GM18519 (cell line): ENCODE measurements around the gene NTNG1.
"Not testable (repeated sequence)": the region's sequence is repeated elsewhere in the genome, so short reads cannot be mapped to it uniquely, and the experiment has no call there.

ENCODE experiments used
- ATAC-seq: cut with Tn5 transposase; IDR thresholded peaks from one replicate; pipeline ENCODE4 v1.9.1; 2021; ENCODE audit warnings: mild to moderate bottlenecking, moderate library complexity; ENCODE audit not compliant: unreplicated experiment, low FRiP score

The NTNG1 gene

DNA sequence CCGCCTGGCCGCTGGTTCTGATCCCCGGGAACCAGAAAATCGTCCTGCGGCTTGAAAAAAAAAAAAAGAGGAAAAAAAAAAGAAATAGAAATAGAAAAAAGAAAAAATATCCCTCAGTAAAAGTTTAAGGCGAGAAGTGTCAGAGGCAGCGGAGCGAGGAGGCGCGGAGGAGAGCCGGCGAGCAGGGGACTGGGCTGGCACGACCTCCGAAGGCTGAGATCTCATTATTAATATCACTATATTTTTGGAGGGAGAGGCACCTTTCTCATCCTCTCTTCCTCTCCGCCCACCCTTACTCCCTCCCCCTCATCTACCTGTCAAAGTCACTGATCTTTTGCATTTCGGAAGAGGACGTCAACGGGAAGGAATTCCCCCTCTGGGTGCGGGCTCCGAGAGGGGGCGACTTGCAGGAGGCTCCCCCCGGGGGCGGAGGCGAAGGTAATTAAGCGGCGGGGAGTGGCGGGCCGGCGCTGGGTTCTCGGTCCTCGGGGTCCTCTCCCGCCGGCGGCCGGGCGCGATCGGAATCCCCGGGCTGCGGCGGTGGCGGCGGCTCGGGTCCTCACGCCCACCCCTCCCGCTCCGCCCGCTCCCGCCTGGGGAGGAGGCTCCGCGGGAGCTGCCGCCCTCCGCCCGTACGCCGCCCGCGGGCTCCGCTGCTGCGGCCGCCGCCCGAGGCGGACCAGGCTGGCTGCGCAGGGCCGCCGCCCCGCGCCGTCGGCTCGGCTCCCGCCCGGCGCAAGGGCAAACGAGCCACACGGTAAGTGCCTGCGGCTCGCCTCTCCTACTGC is at the start of gene NTNG1:
NTNG1 (plus strand) TSS at position 337 of the 788 bp plus-strand sequence.
- no peak for ATAC-seq

DNA sequence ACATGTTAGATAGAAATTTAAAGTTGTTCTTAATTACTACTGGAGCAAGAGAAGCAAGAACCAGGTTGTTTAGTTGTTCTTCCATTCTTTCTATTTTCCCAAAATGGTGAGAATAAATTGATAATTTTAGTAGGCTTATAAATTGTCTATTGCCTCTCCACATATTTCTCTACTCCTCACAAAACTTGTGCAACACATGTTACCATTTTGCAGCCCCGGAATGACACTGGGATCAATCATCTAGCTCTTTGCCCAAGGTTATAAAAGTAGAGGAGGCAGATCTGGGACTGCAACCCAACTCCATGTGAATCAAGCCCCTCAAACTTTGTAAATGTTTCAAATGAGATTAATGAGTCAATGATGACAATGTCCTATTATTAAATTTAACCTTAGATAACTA is 49.4 kb upstream of the NTNG1 start:
- ATAC-seq: no peak

DNA sequence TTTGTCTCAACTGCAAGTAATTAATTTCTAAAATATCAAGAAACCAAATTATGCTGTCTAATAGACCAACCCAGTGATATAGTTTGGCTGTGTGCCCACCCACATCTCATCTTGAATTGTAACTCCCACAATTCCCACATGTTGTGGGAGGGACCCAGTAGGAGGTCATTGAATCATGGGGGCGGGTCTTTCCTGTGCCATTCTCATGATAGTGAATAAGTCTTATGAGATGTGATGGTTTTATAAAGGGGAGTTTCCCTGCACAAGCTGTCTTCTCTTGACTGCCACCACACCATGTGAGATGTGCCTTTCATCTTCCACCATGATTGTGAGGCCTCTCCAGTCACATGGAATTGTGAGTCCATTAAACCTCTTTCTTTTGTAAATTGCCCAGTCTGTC is 47.4 kb upstream of the NTNG1 start:
- ATAC-seq: not testable (repeated sequence)

DNA sequence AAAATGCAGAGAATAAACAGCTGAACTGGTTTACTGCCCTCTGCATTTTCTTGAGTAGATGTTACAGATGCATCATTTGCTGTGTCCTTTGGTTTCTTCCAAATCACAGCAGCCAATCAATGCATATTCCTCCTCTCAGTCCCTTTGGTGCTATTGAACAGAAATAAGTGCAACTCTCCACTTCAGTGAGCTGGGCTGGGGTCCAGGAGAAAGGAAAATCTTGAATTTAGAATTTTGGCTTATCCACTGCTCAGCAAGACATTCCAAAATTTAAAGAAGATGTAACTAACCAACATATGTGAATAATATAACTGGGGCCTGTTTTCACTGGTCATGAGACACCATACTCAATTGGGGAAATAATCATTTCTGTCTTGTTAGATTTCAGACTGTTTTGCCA is 45.2 kb upstream of the NTNG1 start:
- ATAC-seq: no peak

DNA sequence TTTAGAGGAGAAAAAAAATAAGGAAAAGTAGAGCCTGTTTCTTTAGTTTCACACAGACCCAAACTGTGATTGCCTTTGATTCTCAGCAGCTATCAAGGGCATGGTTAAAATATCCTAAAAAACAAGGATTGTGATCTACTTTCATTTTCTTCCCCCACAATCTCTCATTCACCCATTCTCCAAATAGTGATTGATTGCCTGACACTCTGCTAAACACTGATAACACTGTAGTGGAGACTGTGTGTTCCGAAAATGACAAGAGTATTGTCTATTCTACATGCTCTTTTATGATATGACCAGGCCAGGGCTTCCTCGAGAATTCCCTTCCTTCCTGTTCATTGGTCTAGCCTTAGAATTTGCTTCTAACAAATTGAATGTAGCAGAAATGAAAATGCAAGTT is 44.1 kb upstream of the NTNG1 start:
- no peak for ATAC-seq

DNA sequence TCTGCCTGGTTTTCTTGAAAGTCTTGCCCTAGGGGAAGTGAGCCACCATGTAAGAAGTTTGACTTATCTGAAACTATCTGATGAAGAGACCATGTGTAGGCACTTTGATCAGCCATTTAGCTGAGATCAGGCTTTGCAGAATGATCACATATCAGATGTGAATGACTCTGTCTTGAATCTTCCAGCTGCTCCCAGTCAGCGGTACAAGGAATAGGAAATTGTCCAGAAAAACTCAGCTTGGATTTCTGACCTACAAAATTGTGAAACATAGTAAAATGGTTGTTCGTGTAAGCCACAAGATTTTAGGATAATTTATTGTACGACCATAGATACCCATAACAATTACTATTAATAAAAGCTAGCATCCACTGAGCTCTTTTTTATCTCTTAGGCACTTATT is 41.9 kb upstream of the NTNG1 start:
- no peak for ATAC-seq

DNA sequence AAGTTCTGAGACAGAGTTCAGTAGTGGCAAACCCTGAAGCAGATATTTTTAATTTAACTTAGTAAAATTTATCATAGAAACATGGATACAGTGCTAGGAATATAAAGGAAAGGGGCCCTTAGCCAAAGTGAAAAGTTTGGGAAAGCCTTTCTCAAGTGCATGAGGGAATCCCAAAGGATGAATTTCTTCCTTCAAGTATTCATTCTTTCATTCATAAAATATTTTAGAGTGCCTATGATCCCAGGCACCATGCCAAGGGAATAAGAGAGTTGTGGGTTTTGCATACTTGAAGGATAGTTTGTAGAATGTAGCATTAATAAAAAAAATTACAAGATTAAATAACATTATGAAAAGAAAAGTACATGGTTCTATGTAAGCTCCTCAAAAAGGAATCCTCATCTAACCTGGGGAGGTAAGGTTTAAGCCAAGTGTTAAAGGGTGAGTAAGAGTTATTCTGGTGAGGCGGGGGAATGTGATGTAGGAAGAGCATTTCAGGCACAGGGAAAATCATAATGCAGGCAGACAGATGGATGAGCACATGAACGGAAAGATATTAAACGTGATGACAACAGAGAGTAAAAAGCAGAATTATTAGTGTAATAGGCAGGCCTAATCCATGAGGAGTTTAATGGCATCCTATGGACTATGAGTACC is 40.4 kb upstream of the NTNG1 start:
- no peak for ATAC-seq

DNA sequence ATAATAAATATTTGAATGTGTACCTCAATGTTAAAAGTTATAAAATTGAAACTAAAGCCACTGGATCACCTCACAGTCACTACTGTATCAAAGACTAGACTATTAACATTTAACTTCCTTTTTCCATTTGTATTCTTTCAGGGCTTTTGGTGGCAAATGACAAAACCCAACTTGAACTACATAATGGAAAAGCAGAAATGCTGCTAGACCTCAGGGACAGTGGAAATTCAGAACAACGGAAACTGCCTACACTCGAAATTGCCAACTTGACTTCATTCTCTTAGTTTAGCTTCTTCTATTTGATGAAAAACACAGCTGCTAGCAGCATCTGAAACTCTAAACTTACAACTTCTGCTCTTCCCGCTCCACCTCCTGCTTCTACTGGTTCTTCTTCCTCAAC is 34.9 kb upstream of the NTNG1 start:
- ATAC-seq: no peak

DNA sequence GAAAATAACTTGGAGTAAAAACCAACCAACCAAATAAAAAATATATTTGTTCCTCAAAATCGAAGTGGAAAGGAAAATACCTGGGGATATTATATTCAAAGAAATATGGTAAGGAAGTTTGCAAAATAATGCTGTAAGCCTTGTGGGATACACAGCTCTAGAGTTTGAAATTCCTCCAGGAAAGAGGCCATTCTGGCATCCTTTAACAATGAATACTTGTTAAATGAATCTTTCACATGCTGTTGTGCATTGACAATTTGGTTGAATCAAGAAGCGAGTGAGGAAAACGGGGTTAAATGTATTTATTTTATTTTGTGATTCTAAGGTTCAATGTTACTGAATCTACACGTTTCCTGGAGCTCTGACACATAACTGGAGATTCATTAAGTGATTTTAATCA is 30.5 kb upstream of the NTNG1 start:
- no peak for ATAC-seq

DNA sequence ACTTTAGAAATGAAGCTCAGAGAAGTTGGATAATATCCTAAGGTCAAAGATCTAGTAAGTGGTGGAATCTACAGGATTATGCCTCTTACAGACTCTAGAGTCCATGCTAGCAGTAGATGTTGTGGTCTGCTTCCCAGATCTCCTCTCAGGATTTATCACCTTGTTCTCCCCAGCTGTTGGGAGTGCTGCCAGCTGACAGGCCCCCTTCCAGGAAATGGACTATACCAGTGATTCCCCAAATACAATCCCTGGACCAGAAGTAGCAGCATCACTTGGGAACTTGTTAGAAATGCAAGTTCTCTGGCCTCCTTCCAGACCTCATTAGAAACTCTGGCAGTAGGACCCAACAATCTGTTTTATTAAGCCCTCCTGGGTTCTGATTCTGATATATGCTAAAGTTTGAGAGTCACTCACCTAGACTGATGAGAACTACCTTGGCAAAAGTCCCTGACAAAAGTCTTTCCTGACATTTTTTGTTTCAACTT is 24.5 kb upstream of the NTNG1 start:
- no peak for ATAC-seq

DNA sequence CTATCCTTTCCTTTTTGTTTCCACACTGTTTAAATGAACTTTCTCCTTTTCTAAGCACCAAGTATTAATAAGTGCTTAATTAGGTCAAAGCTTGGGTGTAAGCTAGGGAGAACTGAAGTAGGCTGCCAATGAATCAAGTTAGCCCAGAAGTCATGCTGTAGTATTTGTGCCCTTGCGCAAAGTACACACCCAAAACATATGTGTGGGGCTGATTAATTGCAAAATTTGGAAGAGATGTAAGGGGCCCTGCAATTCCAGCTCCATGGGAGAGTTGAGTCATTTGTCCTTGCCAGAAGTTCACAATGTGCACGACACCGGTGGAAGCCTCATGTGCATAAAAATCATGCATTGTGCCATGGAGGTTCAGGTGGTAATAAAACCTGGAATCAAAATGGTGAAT is 18.6 kb upstream of the NTNG1 start:
- ATAC-seq: no peak

DNA sequence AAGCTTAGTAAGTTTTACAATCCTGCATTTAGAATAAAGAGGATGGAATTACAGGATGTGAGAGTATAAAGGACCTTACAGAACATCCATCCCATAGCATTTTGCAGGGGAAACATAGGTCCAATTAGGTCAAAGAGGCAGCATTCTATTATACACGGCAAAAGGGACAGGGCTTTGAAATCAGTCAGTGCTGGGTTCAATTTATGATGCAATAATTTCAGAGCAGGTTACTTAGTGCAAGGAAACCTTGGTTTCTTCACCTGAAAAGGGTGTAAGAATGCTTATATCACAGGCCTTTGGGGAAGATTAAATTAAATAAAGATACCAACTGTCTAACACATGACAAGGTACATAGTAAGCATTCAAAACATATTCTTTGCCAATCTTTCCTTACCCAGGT is 17.1 kb upstream of the NTNG1 start:
- no peak for ATAC-seq

DNA sequence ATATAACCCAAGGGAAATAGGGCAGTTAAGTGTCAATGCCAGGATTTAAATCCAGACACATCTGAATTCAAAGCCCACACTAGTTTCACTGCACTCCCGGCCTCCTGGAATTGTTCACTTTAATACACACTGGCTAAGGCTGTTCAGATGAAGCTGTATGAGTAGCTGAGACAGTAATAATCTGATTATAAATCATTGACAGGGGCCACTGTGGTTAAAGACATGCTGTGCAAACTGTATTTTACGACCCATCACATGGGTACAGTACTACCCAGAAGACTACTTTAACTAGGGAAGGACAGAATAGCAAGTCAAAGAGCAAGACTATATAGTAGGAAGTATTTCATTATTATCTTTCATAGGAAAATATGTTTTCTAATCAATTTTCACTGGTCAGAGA is 16.1 kb upstream of the NTNG1 start:
- no peak for ATAC-seq

DNA sequence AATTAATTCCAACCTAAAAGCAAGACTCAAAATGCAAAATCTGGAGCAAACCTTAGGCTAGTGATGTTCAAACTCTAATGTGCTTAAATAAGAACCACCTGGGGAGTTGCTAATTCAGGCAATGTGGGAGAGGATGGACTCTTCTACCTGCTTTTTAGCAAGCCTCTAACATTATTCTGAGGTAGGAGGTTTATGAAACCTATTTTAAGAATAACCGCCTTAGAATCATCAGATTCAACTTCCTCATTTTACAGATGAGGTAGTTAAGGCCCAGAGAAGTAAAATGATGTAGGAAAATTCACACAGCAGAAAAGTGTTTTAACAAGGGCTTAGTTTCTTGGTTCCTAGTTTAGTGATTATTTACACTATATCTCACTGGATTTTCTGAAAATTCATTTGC is 8.6 kb upstream of the NTNG1 start:
- ATAC-seq: peak; percentile 67

DNA sequence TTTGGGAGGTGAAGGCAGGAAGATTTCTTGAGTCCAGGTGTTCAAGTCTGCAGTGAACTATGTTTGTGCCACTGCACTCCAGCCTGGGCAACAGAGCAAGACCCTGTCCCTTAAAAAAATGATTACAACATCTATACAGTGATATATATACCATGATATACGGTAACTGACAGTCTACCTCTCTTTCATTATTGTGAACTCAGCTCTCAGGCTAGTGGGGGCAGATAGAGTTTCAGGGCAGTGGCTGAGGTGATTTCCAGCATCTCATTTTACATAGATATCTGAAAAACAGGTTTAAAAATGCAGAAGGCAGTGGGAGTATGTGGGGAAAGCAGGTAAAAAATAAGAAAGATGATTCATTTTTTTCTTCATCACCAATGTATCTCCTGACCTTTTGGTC is 8.1 kb upstream of the NTNG1 start:
- ATAC-seq: peak; percentile 65

DNA sequence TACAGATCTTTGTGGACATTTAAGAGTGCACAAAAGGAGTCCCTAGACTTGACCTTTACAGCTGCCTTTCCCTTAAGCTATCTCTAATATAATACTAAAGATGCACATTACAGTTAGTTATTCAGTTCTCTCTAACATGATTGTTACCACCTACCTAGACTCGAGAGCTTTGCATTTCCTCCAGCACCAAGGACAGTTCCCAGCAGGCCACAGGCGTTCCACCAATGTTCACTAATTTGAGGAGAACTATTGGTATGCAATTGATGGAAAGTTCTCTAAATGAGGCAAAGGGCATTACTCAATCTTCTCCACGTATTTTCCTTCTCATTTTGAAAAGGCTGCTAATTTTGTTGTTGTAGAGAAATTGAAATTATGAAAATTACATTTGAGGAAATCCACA is 5.4 kb upstream of the NTNG1 start:
- no peak for ATAC-seq

DNA sequence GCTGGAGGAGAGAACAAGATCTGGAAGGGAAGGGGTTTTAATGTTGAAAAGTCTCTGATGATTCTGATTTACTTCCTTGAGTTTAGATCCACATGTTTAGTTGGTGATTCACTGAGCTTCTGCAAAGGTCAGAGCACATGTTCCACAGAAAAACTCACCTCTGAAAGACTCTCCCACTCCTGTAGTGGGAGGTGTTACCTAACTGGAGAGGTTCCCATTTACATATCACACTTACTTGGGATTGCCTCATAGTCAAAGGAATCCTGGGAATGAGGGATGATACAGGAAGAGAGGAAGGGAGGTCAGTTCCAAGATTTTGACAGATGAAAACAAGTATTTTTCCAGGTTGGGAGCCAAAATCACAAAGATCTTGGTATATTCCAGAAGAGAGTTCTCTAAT is 2.7 kb upstream of the NTNG1 start:
- no peak for ATAC-seq

DNA sequence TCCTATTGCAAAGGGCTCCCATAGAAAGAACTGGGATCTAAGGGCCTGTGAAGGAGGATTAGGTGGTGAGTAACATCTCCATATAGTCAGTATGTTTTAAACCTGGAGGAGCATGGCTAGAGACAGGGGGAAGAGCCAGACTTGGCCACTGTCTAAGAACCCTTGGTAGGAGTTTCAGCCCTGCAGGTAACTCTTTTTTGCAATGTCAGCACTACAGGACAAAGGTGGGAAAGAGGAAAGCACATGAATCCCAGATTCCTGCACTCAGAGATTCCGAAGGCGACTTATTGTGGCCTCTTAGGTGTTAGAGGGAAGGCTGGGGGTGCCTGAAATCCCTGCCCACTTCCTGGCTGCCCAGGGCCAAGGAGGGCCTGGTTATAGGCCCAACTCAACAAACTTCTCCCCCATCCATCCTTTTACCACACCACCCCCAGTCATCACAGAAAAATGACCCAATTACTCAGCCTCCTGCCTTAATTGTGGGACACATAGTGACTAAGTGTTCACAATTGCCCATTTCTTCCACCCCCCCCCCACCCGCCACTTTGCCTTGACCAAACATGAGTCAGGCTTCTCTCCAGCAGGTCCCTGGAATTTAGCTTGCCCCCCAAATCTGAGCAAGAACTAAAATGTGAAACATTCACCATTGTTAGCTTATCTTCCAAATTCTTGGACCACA is 1.9 kb upstream of the NTNG1 start:
- no peak for ATAC-seq

DNA sequence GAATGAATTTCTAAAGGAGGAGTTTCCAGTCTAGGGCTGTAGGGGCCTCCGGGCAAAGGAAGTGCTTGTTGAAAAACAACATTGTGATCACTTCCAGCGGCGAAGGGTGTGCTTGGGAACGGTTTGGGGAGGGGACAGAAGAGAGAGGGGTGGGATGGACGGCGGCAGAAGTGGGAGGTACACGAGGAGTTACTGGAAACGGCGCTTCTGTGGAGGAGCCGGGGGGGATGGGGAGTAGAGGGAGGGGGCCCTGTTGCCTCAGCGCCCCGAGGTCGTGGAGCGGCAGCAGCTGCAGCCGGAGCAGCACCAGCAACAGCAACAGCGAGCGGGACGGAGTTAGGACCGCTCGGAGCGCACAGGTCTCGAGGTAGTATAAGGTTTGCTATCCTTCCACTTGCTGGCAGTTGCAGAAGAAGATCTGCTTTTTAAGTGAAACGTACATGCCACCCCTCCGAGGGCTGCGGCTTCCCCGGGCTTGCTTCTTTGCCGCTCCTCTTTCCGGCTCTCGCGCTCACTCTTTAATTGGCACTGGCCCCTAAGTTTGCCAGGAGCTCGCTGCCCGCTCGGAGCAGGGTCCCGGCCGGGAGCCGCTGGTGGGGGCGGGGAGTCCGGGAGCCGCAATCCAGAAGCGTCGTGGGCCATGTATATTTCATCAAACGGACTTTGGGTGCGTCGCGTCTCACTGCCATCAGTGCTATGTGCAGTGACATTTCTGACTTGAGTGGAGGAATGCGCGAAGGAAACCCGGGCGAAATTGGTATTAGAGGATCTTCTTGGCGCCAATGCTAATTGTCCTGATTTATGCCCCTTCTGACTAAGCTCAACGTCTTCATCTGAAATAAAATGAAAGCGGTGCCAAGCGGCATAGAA is 771 bp upstream of the NTNG1 start:
- ATAC-seq: peak; percentile 61

DNA sequence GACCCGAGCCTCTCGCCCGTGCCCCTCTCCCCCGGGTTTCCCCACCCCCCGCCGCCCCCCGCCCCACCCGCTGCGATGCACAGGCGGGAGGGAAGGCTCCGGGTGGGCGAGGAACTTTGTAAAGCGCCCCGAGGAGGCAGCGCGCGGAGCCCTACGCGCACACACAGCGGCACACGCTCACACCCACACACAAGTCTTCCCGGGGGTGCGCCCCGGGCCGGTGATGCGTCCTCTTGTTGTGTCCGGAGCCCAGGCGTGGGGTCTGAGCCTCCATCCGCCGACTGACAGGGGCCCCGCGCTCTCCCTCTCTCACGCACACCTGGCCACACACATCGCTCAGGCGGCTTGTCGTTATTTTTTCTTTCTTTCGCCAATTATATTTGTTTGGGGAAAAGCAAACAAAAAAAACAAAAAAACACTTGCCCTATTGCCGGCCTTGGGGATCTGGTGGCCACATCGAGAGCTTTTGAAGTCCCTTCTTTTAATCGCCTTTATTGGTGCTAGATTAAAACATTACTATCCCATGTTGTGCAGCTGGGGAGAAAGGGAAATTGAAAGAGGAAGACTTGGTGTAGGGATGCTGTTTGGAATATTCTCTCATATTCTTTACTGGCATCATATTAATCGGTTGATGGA is 770 bp downstream of the NTNG1 start:
- no peak for ATAC-seq
